ENCODE results near the gene ZNF556.

DNA sequence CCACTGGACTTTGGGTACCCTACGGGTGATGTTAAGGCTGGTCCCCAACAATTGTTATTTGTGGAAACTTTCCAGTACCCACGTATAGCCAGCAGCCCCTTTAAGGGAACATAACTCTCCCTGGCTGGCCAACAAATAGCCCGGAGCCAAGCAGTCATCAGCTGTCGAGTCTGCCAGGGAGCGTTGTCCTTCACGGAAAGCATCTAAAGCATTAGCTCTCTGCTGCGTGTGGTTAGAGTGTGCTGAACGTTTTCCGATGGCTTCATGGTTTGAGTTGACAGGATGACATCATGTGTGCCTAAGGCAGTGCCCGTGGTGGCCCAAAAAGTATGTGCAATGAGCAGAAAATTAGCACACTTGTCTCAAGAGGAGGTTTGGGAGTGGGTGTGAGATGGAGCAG is 3.3 kb upstream of the ZNF556 start:
- TF ChIP-seq, protein P1, sequence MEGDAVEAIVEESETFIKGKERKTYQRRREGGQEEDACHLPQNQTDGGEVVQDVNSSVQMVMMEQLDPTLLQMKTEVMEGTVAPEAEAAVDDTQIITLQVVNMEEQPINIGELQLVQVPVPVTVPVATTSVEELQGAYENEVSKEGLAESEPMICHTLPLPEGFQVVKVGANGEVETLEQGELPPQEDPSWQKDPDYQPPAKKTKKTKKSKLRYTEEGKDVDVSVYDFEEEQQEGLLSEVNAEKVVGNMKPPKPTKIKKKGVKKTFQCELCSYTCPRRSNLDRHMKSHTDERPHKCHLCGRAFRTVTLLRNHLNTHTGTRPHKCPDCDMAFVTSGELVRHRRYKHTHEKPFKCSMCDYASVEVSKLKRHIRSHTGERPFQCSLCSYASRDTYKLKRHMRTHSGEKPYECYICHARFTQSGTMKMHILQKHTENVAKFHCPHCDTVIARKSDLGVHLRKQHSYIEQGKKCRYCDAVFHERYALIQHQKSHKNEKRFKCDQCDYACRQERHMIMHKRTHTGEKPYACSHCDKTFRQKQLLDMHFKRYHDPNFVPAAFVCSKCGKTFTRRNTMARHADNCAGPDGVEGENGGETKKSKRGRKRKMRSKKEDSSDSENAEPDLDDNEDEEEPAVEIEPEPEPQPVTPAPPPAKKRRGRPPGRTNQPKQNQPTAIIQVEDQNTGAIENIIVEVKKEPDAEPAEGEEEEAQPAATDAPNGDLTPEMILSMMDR (IDR thresholded peaks at IDR 0.05; ENCODE audit: poor library complexity): no peak
- TF ChIP-seq EZH2 (IDR thresholded peaks at IDR 0.05; ENCODE audit: borderline replicate concordance): no peak
- no peak for TF ChIP-seq EZH2phosphoT487 (IDR thresholded peaks at IDR 0.05; ENCODE audit: low read depth, severe bottlenecking, unreplicated experiment)

Measured in hepatocyte (in vitro differentiated cells).